Bronchial smooth muscle cell (primary cell): ENCODE results near the gene MAL. TPM values are rescaled to one million over a fixed set of nuclear protein-coding genes. Genes with fewer than 3 reads are reported as not detected.

Source experiments
- total RNA-seq: library from RNA; depleted of rRNA; stranded (reverse); fragments of >200 nt; gene quantifications from 2 replicates; pipeline ENCODE4 v1.2.1, GENCODE V29; 2014

The MAL gene
- 0.16 and 0.17 TPM in 2 replicates for total RNA-seq

DNA sequence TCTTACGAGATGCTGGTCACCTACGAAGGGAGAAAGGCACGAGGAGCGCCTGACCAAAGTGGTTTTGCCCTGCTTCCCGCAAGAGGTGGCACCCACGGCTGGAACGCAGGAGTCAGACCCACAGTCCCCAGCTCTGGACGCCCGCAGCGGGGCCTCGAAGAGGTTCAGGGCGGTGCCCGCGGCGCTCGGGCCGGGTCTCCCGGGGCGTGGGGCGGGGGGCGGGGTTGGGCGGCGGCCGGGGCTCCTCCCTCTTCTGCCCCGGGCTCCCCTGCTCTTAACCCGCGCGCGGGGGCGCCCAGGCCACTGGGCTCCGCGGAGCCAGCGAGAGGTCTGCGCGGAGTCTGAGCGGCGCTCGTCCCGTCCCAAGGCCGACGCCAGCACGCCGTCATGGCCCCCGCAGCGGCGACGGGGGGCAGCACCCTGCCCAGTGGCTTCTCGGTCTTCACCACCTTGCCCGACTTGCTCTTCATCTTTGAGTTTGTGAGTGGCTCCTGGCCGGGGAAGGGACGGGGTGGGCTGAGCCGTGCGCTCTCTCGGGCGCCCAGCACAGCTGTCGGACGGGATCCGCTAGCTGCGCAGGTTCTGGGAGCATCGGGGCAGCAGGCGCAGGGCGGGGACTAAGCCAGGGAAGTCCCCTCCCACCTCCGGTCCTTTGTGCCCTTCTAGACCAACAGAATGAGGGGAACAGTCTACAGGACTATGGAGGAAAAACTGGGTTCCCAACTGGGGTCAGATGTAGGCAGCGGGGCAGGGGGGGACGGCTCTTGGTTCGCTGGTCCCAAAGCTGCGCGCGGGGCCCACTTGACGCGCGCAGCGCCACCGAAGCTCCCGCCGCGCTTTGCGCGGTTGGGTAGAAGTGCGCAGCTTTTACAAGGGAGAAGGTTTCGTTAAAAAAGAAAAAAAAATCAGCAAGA lies at the start of gene MAL:
TSS of gene MAL (plus strand) at position 303 of the 914 bp plus-strand sequence. CDS start at position 388, 85 bp downstream.

Other genes with a start within 250 kb of the MAL start
- not detected in 2 replicates for gene TEKT4, start 154.3 kb upstream of the MAL start, total RNA-seq
- 48.1 and 64.5 TPM in 2 replicates for gene MRPS5, start 96.1 kb downstream of the MAL start, total RNA-seq
- 11.8 and 12.8 TPM in 2 replicates for gene ZNF514, start 134.1 kb downstream of the MAL start, total RNA-seq
- gene ZNF2, start 140.1 kb downstream of the MAL start, total RNA-seq = 8.8 and 10.2 TPM in 2 replicates
- gene ZNF892, start 181.8 kb downstream of the MAL start, total RNA-seq = 4.2 and 4.4 TPM in 2 replicates
- gene PROM2, start 248.7 kb downstream of the MAL start, total RNA-seq = 1.1 and 4.1 TPM in 2 replicates